WI38 (cell line): Measurements from ENCODE around the gene TRAPPC3L.

Experiments used
- H3K4me3 ChIP-seq: 2 replicates; pipeline ENCODE4 v1.5.1; 2011; ENCODE audit warnings: low read depth, mild to moderate bottlenecking, control low read depth, low read length
- TF ChIP-seq, protein P1 (sequence below): IDR thresholded peaks from 2 replicates; pipeline ENCODE4 v1.5.1; 2012; ENCODE audit warnings: low read depth, mild to moderate bottlenecking, control low read depth, low read length

Gene TRAPPC3L

DNA sequence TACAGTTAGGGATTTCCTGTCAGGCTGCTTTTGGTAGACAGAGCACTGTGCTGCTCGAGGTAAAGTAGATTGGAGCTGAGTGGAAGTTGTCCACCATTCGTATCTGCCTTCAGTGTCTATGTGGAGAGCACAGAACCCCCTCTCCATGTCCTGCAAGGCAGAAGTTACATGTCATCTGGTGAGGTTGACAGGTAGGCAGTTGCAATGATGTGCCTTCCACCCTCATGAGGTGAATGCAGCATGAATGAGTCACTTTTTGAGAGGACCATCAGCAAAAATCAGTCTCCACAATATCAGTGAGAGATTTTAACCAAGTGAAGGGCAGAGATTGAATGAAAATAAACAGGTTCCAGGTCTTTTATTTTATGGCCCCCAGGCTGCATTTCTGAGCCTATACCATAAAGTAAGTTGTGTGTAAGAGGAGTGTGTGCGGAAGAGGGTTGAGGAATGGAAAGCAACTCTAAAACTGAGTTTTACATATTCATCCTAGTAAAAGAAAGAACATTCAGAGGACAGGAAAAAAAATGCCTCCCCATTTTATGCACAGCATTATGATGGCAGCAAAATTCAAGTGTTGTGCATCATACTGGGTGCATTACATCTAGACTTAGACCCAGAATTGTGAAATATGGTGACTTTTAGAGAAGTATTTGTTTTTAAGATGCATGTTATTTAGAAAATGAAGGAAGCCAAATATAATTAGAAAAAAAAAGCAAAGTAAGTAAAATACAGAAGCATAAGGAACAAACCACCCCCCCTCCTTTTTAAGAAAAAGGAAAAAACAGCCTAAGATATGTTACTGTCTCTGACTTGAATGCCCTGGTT, 15.8 kb downstream of the TRAPPC3L start:
- TF ChIP-seq, protein P1, sequence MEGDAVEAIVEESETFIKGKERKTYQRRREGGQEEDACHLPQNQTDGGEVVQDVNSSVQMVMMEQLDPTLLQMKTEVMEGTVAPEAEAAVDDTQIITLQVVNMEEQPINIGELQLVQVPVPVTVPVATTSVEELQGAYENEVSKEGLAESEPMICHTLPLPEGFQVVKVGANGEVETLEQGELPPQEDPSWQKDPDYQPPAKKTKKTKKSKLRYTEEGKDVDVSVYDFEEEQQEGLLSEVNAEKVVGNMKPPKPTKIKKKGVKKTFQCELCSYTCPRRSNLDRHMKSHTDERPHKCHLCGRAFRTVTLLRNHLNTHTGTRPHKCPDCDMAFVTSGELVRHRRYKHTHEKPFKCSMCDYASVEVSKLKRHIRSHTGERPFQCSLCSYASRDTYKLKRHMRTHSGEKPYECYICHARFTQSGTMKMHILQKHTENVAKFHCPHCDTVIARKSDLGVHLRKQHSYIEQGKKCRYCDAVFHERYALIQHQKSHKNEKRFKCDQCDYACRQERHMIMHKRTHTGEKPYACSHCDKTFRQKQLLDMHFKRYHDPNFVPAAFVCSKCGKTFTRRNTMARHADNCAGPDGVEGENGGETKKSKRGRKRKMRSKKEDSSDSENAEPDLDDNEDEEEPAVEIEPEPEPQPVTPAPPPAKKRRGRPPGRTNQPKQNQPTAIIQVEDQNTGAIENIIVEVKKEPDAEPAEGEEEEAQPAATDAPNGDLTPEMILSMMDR = no peak
- no peak overlapping the region for H3K4me3 ChIP-seq

DNA sequence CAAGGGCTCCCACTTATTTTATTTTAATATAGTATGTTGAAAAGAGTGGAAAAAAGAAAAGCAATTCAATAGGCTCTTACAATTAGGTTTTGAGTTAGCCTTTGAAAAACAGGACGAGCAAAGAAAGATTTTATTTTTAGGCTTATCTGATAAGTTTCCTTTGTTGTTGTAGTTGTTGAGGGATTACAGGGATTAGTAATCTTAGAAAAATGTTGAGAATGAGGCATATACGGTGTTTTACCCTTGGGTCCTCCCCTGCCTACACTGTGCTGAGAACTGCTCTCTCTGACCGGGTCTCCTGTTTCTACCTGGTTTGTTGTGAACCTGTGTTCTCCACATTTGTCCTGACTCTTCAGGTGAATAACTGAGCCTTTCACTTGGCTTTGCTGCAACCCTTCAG, 16.7 kb downstream of the TRAPPC3L start:
- no peak overlapping the region for H3K4me3 ChIP-seq
- TF ChIP-seq, protein P1 = no peak

DNA sequence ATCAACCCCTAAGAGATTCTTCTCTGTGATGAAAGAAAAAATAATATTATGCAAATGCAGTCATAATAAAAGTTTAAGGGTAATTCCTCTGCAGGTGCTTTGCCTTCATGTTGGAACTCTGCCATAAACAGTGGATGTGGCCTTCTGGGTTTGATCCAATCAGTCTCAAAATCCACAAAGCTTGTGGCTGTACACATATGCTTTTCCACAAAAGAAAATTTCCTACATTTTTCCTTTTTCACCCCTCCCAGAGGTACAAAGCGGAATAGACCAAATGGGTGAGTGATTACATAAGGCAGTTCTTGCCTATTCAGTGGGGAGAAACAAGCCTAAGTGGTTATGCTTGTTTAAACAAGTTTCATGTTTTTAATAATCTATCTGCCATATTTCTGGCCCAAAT, 17.4 kb downstream of the TRAPPC3L start:
- TF ChIP-seq, protein P1 = no peak
- H3K4me3 ChIP-seq = no peak overlapping the region

DNA sequence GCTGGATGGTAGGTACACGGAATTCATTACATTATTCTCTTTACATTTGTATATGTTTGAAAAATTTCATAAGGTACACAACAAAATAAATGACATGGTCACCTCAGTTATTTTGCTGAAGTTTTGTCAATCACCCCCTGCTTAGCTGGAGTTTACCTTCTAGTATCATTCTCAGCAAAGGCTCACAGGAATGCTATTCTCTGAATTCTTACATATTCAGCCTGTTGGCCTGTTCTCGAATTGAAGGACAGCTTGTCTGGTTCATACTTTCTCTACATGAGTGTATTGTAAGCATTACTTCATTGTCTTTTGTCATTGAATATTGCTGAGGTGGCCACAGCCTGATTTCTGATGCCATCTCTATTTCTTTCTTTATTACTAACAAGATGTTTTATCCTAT, 21.2 kb downstream of the TRAPPC3L start:
- TF ChIP-seq, protein P1 = no peak

DNA sequence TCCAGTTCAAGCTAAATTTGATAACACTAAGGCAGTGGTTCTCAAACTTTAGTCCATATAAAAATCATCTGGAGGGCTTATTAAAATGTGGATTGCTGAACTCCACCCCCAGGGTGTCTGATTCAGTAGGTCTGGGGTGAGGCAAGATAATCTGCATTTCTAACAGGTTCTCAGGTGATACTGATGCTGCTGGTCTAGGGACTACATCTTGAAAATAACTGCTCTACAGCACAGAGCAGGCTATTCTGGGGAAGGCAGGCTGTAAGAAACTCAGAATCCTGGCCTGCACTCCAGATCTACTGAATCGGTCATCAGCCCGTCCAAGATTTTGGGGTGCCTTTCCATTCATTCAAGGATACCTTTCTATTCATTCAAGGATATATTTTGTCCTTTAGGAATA, 22.6 kb downstream of the TRAPPC3L start:
- H3K4me3 ChIP-seq = no peak overlapping the region
- TF ChIP-seq, protein P1 = no peak

More for the DNA sequence above, 21.2 kb downstream of the TRAPPC3L start:
- H3K4me3 ChIP-seq = no peak overlapping the region

DNA sequence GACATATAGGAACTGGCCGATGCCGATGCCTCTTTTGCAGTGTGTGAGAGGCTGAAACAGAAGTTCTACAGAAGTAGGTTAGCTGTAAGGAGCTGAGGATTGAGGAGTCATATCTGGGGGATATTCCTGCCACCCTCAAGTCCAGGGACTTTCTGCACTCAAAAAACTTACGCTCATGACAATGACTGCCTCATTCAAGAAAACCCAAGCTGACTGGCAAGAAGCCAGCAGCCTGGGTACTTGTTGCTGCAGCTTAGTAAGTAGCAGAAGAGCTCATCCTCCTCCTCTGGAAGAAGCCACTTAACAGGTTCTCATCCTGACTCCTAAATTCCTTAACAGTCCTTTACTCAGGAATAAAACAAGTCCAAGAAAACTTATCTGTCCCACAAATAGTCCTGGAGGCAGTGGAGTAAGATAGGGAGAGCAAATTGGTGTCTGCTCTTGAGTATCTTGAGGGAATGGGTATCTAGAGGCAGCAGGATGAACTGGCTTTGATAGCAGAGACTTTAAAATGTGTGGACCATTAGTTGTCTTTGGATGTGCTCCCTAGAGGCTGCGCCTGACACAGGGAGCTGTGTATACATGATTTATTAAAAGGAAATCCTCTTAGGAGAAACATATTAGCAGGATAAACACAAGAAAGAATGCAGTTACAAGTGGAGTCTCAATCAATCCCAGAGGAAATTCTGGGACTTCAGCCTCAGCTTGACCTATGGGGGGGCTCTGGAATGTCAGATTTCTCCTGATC, 26.7 kb downstream of the TRAPPC3L start:
- H3K4me3 ChIP-seq = no peak overlapping the region
- TF ChIP-seq, protein P1 = no peak

DNA sequence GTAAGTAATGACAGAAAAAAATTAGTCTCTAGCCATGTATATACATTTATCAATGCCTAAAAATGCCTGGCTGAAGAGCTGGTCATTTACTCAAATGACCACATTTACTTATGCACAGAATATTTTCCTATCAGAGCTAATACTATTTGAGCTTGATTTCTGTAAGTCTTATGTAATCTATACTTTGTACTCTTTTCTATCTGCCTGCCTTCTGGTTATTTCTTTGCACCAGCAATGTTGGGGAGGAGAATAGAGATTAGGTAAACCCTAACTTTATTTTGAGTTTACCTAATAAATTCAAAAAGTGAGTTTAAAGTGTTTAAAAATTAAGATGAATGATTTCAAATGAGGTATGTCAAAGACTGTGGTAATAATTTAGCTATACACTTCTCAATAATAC, 30.3 kb downstream of the TRAPPC3L start:
- H3K4me3 ChIP-seq = no peak overlapping the region
- TF ChIP-seq, protein P1 = no peak
